Uterus (tissue), 4 donors: Measurements from ENCODE around the gene TROAP. TPM values are rescaled to one million over a fixed set of nuclear protein-coding genes. Genes with fewer than 3 reads are reported as not detected.

ENCODE experiments used
- DNase-seq, 2 donors: peaks; one replicate each; pipeline ENCODE4 v3.0.0-alpha.2; 2019 to 2020
- H3K27ac ChIP-seq, 2 donors: fragments of 200-600 bp; sonication (generic); 1 replicate in 1 of 2; 2 replicates in 1 of 2; pipeline ENCODE4 v1.5.1; 2016 to 2018
- H3K27me3 ChIP-seq, 2 donors: fragments of 200-600 bp; sonication (generic); one replicate each; pipeline ENCODE4 v1.5.1; 2018 to 2019; ENCODE audit warnings: control low read depth in 1 of 2
- H3K36me3 ChIP-seq, 2 donors: fragments of 200-600 bp; sonication (generic); one replicate each; pipeline ENCODE4 v1.5.1; 2019; ENCODE audit warnings: control low read depth in 1 of 2
- H3K4me1 ChIP-seq, 2 donors: fragments of 200-600 bp; sonication (generic); one replicate each; pipeline ENCODE4 v1.5.1; 2018 to 2019; ENCODE audit warnings: control low read depth in 1 of 2
- H3K4me3 ChIP-seq, 2 donors: fragments of 200-600 bp; sonication (generic); 1 replicate in 1 of 2; 2 replicates in 1 of 2; pipeline ENCODE4 v1.5.1; 2018 to 2019; ENCODE audit warnings: mild to moderate bottlenecking in 1 of 2
- H3K9me3 ChIP-seq, 2 donors: fragments of 200-600 bp; sonication (generic); one replicate each; pipeline ENCODE4 v1.5.1; 2019; ENCODE audit warnings: control low read depth in 1 of 2
- POLR2A ChIP-seq, 2 donors: fragments of 450-650 bp; IDR thresholded peaks; one replicate each; pipeline ENCODE4 v1.6.1; 2016; ENCODE audit warnings: antibody characterized with exemption in 2 of 2, mild to moderate bottlenecking in 1 of 2, moderate library complexity in 1 of 2
- intact Hi-C: fragments of 100-400 bp; cut with DNase I; formaldehyde crosslinking; loops from one replicate; pipeline ENCODE4 v1.15.1; 2023; ENCODE audit warnings: low total_unique reads
- total RNA-seq, 4 donors: library from RNA; depleted of rRNA in 3 of 4; stranded (reverse); fragments of >200 nt in 3 of 4; gene quantifications; one replicate each; pipeline versions ENCODE4 v1.1.0 to v1.2.4, GENCODE V29; 2014 to 2023
- TF ChIP-seq, protein P1 (sequence below), 4 experiments: fragments of 200-600 bp in 2 of 4; fragments of 450-650 bp in 2 of 4; sonication (generic) in 2 of 4; IDR thresholded peaks; one replicate each; pipeline ENCODE4 v1.5.1; 2016 to 2019; ENCODE audit warnings: antibody characterized with exemption in 4 of 4, mild to moderate bottlenecking in 2 of 4, moderate library complexity in 1 of 4
- donor health status: DM: yes; HTN: yes; CAD: no.

The TROAP gene
- total RNA-seq, 4 donors from 2014 or later: 1.8 to 10.2 TPM; not detected in 2

DNA sequence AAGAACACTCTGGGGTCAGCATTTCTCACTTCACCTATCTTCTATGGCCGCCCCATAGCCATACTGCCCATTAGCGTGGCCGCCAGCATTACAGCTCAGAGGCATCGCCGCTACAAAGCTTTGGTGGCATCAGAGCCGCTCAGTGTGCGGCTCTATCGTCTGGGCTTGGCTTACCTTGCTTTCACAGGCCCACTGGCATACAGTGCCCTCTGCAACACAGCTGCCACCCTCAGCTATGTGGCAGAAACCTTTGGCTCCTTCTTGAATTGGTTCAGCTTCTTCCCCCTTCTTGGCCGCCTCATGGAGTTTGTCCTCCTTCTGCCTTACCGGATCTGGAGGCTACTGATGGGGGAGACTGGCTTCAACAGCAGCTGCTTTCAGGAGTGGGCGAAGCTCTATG lies 26.2 kb downstream of the TROAP start:
- no peak for TF ChIP-seq POLR2A (IDR thresholded peaks at IDR 0.05)
- TF ChIP-seq, protein P1, sequence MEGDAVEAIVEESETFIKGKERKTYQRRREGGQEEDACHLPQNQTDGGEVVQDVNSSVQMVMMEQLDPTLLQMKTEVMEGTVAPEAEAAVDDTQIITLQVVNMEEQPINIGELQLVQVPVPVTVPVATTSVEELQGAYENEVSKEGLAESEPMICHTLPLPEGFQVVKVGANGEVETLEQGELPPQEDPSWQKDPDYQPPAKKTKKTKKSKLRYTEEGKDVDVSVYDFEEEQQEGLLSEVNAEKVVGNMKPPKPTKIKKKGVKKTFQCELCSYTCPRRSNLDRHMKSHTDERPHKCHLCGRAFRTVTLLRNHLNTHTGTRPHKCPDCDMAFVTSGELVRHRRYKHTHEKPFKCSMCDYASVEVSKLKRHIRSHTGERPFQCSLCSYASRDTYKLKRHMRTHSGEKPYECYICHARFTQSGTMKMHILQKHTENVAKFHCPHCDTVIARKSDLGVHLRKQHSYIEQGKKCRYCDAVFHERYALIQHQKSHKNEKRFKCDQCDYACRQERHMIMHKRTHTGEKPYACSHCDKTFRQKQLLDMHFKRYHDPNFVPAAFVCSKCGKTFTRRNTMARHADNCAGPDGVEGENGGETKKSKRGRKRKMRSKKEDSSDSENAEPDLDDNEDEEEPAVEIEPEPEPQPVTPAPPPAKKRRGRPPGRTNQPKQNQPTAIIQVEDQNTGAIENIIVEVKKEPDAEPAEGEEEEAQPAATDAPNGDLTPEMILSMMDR (IDR thresholded peaks at IDR 0.05): no peak
- no peak for DNase-seq
- Histone ChIP-seq H3K27ac (no peak overlapping the region), H3K9me3 (no peaks in the 10 kb centered on the region), H3K4me3 (no peak overlapping the region), H3K4me1 (peaks cover 7 to 27% of the 10 kb centered on the region in 2 donors), H3K27me3 (peaks cover 16 to 40% of the 10 kb centered on the region in 2 donors), H3K36me3 (no peaks in the 10 kb centered on the region)
- intact Hi-C loops: loop anchor here (10.0 kb wide), 1 partner anchor 64 kb away; no protein-coding TSS in a partner anchor

DNA sequence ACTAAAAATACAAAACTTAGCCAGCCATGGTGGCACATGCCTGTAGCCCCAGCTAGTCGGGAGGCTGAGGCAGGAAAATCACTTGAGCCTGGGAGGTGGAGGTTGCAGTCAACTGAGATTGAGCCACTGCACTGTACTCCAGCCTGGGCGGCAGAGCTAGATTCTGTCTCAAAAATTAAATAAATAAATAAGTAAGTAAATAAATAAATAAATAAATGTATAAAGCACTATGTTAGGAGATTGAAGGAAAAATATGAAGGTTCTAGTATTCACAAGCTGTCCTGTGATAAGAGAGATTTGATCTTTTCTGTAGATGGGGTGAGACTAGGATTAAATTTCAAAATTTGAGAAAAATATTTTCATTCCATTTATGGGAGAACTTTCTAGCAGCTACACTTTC lies 29.3 kb downstream of the TROAP start:
- Histone ChIP-seq H3K27me3 (peaks cover 2 to 13% of the 10 kb centered on the region in 2 donors), H3K9me3 (no peaks in the 10 kb centered on the region), H3K4me3 (no peak overlapping the region), H3K4me1 (peaks cover 0 to 2% of the 10 kb centered on the region in 2 donors), H3K36me3 (no peaks in the 10 kb centered on the region), H3K27ac (no peak overlapping the region)
- DNase-seq: no peak
- intact Hi-C loops: no loop called here
- no peak for TF ChIP-seq POLR2A (IDR thresholded peaks at IDR 0.05)
- TF ChIP-seq, protein P1 (IDR thresholded peaks at IDR 0.05): no peak

GRCh38 chr12:49355913-49356312 lies 32.9 kb downstream of the TROAP start:
- Histone ChIP-seq H3K9me3 (no peaks in the 10 kb centered on the region), H3K36me3 (no peaks in the 10 kb centered on the region), H3K4me3 (no peak overlapping the region), H3K27me3 (peaks cover 0 to 4% of the 10 kb centered on the region in 2 donors), H3K27ac (no peak overlapping the region), H3K4me1 (no peaks in the 10 kb centered on the region)
- intact Hi-C loops: no loop called here
- DNase-seq: no peak
- TF ChIP-seq, protein P1 (IDR thresholded peaks at IDR 0.05): no peak
- TF ChIP-seq POLR2A (IDR thresholded peaks at IDR 0.05): no peak

GRCh38 chr12:49357103-49357678 lies 34.1 kb downstream of the TROAP start:
- no peak for TF ChIP-seq POLR2A (IDR thresholded peaks at IDR 0.05)
- TF ChIP-seq, protein P1 (IDR thresholded peaks at IDR 0.05): peak; percentile 27 to 40 (median 35)
- H3K4me1 ChIP-seq: no peaks in the 10 kb centered on the region
- DNase-seq: no peak
- H3K9me3 ChIP-seq: no peaks in the 10 kb centered on the region
- H3K36me3 ChIP-seq: no peaks in the 10 kb centered on the region
- H3K27me3 ChIP-seq: peaks cover 0 to 1% of the 10 kb centered on the region in 2 donors
- H3K27ac ChIP-seq: no peak overlapping the region
- no peak overlapping the region for H3K4me3 ChIP-seq
- intact Hi-C loops: no loop called here

DNA sequence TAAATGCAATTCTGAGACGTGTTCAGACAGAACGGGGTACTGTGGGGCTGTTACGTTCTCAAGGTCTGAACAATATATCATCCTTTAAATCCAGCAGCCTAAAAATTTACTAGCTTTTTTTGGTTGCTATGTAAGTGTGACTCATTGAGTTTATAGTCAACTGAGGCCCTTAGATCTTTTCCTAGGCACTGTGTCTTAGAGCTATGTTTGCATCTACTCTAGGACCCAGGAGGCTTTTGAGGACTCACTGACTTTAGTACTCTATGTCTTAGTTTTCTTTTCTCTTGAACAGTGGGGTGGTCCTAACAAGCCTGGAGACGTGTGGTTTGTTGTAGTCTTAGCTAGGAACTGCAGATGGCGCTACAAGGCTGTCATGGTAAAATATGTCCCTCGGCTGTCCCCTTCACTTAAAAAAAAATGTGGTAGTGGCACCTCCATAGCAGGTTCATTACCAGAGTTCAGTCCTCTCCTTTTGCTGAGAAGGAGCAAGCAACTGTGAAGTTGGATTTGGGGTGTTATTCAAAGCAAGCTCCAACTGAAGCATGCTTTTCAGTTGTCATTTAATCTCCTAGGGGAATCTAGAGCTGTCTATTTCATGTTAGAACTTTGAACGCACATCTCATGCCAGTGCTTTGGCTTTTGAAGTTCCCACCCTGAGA lies 35.6 kb downstream of the TROAP start:
- Histone ChIP-seq H3K9me3 (no peaks in the 10 kb centered on the region), H3K4me1 (no peaks in the 10 kb centered on the region), H3K27me3 (no peaks in the 10 kb centered on the region), H3K36me3 (no peaks in the 10 kb centered on the region), H3K4me3 (no peak overlapping the region), H3K27ac (no peak overlapping the region)
- DNase-seq: no peak
- intact Hi-C loops: no loop called here
- TF ChIP-seq POLR2A (IDR thresholded peaks at IDR 0.05): no peak
- TF ChIP-seq, protein P1 (IDR thresholded peaks at IDR 0.05): peak; percentile 66 to 83 (median 77)
